T-helper 1 cell (primary cell): ENCODE data around the gene MIA2.
"Not testable (repeated sequence)": the region's sequence is repeated elsewhere in the genome, so short reads cannot be mapped to it uniquely, and the experiment has no call there.

ENCODE experiments used
- DNase-seq, 5 donors: peaks; one replicate each; pipeline ENCODE4 v3.0.0-alpha.2; 2012 to 2020

MIA2 gene

DNA sequence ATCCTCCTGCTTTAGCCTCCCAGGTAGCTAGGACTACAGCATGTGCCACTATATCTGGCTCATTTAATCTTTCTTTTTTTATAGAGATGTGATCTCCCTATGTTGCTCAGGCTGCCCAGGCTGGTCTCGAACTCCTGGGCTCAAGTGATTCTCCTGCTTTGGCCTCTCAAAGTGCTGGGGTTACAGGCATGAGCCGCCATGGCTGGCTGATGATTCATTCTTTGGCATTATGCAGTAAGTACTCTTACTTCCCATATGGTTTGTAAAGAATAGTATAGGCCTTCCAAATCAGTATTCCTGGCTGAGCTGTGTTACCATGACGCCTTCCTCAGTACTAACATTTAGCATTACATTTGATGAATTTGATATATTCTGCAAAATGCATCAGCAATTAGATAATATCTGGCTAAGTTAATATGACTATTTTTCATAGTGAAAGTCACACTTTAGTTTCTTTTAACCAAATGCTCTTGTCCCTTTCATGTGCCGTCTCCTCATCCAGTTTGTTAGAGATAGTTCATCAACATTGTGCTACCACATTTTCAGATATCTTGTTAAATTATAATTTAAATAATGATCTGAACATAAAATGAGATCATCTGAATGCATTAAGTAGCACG lies 3.2 kb upstream of the MIA2 start:
- peak in 1 of 5 donors; percentile 30 for DNase-seq

DNA sequence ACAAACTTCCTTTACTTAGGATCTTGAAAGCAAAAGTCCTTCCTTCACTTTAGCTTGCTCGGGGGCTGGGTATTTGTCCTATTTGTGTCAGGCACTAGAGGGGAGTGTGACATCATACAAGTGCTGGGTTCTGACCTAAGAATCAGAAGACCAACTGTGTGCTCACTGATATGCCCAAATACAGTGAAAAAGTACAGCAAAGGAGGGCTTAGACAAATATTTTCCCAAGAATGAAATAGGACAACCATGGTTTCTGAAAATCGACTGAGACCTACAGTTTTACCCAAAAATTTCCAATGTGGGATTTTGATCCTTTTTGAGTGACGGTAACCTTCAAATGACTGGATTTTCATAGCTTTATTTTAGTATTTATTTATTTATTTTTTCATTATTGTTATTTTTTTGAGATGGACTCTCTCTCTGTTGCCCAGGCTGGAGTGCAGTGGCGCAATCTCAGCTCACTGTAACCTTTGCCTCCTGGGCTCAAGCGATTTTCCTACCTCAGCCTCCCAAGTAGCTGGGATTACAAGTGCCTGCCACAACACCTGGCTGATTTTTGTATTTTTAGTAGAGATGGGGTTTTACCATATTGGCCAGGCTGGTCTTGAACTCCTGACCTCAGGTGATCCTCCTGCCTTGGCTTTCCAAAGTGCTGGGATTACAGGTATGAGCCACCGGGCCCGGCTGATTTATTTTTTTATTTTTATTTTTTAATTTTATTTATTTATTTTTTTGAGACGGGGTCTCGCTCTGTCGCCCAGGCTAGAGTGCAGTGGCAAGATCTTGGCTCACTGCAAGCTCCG lies 1.8 kb upstream of the MIA2 start:
- DNase-seq: peak in 2 of 5 donors; percentile 18 to 78

DNA sequence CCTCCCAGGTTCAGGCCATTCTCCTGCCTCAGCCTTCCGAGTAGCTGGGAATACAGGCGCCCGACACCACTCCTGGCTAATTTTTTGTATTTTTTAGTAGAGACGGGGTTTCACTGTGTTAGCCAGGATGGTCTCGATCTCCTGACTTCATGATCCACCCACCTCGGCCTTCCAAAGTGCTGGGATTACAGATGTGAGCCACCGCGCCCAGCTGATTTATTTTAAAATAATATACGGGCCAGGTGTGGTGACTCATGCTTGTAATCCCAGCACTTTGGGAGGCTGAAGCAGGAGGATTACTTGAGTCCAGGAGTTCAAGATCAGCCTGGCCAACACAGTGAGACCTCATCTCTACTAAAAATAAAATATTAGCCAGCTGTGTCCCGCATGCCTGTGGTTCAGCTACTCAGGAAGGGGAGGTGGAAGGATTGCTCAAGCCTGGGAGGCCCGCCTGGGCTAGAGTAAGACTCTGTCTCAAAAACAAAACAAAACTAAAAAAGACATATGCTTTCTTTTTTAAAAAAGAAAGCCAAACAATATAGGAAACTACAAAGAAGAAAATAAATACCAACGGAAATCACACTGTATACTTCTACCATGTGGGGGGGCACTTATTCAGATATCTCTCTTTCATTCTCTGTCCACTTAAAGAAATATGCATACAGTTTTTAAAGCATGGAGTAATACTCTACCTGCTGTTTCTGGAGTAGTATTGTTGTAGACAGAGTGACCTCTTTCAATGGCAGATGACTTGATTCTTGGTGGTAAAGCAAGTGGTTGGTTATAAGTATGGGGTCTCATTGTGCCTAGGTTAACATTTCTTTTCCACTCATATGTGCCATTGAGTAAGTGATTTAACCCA lies 930 bp upstream of the MIA2 start:
- peak in 1 of 5 donors; percentile 41 for DNase-seq

DNA sequence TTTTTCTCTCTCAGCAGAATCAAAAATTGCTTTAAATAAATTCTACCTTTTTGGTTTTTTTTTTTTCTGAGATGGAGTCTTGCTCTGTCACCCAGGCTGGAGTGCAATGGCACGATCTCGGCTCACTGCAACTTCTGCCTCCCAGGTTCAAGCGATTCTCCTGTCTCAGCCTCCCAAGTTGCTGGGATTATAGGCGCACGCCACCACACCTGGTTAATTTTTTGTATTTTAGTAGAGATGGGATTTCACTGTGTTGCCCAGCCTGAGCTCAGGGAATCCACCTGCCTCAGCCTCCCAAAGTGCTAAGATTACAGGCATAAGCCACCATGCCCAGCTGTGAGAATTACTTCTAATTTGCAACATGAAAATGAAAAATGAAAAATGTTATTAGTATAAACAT lies 1.3 kb downstream of the MIA2 start:
- not testable (repeated sequence) for DNase-seq

DNA sequence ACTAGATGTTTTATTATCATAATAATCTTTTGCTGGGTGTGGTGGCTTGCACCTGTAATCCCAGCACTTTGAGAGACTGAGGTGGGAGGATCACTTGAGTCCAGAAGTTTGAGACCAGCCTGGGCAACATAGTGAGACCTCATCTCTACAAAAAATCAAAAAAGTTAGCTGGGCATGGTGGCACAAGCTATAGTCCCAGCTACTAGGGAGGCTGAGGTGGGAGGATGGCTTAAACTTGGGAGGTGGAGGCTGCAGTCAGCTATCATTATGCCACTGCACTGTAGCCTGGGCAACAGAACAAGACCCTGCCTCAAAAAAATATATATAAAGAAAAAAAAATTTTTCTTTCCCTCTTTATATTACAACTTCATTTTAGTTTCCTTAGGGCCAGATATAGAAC lies 1.8 kb downstream of the MIA2 start:
- not testable (repeated sequence) for DNase-seq

DNA sequence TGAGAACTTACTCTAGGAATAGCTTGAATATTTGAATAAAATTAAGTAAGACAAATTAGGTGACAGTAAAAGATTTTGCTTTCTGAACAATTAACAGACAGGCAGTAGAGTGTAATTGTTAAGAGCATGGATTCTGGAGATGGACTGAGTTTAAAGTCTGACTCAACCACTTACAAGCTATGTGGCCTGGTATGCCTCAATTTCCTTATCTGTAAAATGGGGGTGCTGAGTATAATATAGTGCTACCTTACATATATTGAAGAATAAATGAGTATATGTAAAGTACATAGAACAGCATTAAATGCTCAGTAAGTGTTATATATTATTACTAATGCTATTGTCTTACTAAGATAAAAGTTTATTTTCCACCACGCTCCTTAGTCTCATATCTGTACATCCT lies 7.1 kb downstream of the MIA2 start:
- no peak for DNase-seq

DNA sequence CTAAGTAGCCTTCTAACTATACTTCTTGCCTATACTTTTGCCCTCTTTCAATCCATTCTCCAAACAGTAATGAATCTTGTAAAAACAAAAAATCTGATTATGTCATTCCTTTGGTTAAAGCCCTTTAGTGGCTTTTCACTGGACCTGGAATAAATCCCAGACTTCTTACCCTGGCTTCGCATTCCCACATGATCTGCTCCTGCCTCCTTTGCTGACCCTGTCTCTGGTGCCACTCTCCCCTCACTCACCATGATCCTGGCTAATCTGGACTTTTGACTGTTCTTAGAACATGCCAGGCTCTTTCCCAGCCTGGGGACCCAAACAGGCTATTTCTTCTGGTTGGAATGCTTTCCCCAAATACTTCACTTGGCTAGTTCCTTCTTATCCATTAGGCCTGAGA lies 7.9 kb downstream of the MIA2 start:
- DNase-seq: no peak

DNA sequence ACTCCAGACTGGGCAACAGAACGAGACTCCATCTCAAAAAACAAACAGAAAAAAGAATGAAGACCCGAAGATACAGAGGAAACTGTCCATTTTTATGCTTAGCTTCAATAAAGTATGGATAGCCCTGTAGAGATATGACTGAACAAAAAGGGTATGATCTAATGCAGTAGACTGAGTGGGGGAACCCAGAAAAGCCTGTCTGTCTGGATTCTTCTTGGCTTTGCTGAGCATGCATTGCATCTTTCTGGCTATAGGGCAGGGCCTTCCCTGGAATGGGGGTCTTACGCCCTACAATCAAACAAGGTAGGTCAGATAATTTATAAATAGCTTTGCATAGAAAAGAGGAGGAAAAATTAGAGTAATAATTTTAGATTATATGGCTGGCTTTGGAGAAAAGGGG lies 10.1 kb downstream of the MIA2 start:
- no peak for DNase-seq

DNA sequence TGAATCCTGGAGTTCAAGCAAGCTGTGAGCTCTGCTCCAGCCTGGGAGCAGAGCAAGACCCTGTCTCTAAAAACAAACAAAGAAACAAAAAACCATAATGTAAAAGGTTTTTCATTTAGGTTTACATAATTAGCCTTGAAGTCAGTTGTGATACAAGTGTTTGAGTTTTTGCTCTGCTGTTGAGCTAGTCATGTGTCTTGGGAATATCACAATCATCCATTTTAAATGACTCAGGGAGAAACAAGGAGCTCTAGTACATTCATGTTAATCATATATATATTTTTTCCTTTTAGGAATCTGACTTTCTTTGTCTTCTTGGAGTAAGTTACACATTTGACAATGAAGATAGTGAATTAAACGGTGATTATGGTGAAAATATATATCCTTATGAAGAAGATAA lies 12.9 kb downstream of the MIA2 start:
- no peak for DNase-seq

DNA sequence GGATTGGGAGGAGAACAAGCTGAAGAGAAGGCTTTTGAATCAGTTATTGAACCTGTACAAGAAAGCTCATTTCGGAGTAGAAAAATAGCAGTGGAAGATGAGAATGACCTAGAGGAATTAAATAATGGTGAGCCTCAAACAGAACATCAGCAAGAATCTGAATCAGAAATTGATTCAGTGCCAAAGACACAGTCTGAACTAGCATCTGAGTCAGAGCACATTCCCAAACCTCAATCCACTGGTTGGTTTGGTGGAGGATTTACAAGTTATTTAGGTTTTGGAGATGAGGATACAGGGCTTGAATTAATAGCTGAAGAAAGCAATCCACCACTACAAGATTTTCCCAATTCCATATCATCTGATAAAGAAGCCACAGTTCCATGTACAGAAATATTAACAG lies 13.5 kb downstream of the MIA2 start:
- no peak for DNase-seq

DNA sequence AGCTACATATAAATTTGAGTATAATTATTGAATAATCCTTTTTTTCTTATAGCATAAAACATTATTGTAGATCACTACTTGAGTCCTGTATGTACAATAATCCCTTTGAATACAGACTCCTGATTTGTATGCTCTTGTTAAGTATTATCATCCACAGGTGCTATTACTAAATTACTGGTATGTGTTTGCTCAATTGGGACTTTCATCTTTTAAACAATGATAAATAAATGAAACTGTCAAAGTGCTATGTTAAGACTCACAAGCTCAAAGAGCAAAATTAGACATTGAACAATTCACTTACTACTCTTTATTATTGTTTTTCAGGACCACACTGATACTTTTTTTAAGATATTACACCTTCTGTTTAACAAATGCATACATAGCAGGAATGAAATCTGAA lies 17.8 kb downstream of the MIA2 start:
- no peak for DNase-seq

DNA sequence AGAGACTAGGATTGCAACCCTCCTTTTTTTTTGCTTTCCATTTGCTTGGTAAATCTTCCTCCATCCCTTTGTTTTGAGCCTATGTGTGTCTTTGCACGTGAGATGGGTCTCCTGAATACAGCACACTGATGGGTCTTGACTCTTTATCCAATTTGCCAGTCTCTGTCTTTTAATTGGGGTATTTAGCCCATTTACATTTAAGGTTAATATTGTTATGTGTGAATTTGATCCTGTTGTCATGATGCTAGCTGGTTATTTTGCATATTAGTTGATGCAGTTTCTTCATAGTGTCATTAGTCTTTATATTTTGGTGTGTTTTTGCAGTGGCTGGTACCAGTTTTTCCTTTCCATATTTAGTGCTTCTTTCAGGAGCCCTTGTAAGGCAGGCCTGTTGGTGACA lies 23.7 kb downstream of the MIA2 start:
- not testable (repeated sequence) for DNase-seq

DNA sequence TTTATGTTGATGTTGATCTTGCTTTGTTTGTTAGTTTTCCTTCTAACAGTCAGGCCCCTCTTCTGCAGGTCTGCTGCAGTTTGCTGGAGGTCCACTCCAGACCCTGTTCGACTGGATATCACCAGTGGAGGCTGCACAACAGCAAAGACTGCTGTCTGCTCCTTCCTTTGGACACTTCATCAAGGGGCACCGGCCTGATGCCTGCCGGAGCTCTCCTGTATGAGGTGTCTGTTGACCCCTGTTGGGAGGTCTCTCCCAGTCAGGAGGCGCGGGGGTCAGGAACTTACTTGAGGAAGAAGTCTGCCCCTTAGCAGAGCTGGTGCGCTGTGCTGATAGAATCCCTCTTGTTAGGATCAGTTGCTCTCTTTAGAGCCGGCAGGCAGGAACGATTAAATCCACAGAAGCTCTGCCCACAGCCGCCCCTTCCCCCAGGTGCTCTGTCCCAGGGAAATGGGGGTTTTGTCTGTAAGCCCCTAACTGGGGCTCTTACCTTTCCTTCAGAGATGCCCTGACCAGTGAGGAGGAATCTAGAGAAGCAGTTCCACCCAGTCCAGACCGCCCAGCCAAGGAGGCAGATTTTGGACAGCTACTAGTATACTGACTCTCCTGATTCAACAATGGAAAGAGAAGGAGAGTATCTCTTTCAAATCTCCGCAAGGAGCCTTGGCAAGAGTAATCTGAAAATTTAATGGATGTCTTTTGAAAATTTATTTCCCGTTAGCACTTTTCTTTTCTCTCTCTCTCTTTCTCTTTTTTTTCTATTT lies 25.2 kb downstream of the MIA2 start:
- no peak for DNase-seq

DNA sequence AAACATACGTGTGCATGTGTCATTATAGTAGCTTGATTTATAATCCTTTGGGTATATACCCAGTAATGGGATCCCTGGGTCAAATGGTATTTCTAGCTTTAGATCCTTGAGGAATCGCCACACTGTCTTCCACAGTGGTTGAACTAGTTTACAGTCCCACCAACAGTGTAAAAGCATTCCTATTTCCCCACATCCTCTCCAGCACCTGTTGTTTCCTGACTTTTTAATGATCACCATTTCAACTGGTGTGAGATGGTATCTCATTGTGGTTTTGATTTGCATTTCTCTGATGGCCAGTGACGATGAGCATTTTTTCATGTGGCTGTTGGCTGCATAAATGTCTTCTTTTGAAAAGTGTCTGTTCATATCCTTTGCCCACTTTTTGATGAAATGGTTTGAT lies 26.4 kb downstream of the MIA2 start:
- DNase-seq: not testable (repeated sequence)

DNA sequence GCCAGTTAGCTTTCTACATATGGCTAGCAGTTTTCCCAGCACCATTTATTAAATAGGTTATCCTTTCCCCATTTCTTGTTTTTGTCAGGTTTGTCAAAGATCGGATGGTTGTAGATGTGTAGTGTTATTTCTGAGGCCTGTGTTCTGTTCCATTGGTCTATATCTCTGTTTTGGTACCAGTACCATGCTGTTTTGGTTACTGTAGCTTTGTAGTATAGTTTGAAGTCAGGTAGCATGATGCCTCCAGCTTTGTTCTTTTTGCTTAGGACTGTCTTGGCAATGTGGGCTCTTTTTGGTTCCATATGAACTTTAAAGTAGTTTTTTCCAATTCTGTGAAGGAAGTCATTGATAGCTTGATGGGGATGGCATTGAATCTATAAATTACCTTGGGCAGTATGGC lies 28.5 kb downstream of the MIA2 start:
- not testable (repeated sequence) for DNase-seq

DNA sequence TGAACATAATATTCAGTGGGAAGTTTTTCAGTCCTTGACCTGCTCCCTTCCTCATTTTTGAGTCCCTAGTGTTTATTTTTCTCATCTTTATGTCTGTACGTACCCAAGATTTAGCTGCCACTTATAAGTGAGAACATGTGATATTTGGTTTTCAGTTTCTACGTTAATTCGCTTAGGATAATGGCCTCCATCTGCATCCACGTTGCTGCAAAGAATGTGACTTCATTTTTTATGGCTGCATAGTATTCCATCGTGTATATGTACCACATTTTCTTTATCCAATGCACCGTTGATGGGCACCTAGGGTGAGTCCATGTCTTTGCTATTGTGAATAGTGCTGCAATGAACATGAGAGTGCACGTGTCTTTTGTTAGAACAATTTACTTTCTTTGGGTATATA lies 30.3 kb downstream of the MIA2 start:
- DNase-seq: no peak

DNA sequence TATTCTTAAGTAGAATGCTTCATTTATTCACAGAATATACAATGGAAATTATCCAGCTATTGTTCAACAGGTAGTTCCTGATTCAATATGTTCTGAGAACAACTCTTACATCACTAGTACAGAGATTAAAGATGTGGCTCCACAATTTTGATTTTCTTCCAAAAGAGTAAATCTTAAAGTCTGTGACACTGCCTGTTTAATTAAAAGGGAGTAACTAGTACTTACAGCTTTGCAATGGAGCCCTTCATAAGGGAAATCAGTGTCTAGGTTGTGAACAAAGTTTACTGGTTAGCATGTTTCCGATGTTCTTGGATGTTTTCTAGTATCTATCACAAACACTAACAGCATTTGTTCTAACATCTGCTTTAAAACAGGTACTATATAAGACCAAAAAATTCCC lies 30.8 kb downstream of the MIA2 start:
- no peak for DNase-seq

DNA sequence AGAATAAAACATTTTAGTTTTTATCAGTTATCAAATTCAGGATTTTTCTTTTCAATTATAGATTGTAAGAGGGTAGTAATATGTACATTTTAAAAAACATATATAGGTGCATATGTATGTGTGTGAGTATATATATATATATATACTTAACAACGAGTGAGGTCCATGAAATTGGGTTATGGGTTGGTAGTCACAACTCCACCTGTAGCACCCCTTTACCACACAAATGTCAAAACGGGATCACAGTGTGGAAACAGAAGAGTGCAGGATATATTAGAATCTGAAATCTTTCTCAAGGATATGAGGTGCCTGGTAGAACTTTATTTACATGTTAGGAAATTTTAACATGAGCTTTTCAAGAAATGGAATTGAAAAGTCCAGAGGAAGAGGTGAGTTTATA lies 31.3 kb downstream of the MIA2 start:
- DNase-seq: no peak

DNA sequence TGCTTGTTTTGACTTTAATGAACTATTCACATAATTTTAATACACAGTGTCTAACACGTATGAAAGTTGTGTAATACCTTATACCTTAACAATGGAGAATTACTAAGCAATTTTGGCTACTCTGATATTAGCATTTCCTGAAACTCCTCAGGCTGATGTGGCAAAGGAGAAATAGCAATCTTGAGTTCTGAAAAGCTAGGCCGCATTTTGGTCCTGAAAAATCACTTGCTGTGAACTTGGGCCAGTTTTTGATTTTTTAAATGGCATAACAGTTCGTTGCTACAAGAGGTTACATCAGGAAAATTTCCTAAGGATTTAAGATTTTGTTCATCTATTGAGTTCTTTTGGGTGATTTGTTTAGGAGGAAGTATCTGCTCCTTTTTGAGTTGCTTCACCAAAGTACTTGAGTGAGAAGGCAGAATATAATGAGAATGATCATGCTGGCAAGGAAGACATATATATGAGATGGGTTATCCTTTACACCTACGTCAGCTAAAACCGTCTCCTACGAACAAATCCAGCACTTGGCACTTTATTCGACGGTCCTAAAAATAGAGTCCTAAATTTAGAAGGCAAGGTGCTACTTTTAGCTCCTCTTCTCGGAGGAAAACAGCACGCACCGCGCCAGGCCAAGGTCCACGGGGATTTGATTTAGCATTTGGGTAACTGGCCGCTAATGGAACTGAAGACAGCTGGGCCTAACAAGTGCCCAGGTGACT lies 32.2 kb downstream of the MIA2 start:
- no peak for DNase-seq

DNA sequence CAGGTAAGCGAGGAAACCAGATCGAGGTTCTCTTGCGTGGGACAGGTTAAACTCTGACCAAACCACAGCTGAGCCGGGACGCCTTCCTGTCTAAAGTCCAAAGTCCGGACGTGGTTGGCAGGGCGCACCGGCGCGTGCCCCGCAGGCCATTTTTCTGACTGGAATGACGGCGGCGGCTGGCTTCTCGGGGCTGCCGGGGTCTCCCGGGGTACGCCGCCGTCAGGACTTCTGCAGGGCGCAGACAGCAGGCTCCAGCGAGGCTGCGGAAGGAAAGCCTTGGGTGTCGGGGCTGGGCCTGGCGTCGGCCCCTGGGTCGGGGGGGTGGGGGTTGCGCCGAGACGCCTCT lies 32.8 kb downstream of the MIA2 start:
- peak in 1 of 5 donors; percentile 13 for DNase-seq

DNA sequence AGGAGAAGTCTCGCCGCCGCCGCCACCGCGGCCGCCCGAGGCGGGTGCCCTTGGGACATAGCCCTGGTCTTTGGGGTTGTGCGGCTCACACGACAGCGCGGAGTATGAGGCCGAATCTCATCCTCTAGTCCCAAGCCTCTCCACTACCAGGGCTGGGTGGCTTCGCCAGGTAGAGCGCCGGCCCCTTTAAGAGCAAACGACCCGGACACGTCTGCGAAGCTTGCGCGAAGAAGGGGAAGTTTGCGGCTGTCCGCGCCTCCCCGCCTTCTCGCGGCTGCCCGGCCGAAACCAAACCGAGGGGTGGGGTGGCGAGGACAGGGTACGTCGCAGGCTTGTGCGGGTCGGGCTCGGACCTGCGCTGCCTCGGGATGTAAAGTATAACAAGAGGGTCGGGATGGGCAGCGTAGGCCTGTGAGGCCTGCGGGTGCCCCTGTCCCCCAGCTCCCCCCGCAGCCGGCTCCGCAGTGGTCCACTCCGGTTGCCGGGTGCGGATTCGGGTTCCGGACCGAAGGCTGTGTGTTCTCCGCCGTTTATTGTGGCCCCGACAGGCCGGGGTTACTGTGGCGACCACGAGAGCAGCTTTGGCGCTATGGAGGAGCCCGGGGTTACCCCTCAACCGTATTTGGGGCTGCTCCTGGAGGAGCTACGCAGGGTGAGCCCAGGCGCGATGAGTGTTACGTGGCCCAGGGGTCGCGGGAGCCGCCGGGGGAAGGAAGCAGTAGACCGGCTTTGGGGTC lies 33.3 kb downstream of the MIA2 start:
- peak; percentile 42 to 90 (median 57) for DNase-seq
